GM23248 (cell line): ENCODE results near the gene METTL27.

Experiments
- EZH2 ChIP-seq: fragments of 200-600 bp; sonication (generic); IDR thresholded peaks from 2 replicates; pipeline ENCODE4 v1.6.1; 2018; ENCODE audit warnings: antibody characterized with exemption, mild to moderate bottlenecking; ENCODE audit not compliant: insufficient read depth, poor library complexity, severe bottlenecking
- EZH2phosphoT487 ChIP-seq: fragments of 200-600 bp; sonication (generic); IDR thresholded peaks from 2 replicates; pipeline ENCODE4 v1.6.1; 2018; ENCODE audit warnings: antibody characterized with exemption, moderate library complexity, mild to moderate bottlenecking, low read depth; ENCODE audit not compliant: insufficient read depth

DNA sequence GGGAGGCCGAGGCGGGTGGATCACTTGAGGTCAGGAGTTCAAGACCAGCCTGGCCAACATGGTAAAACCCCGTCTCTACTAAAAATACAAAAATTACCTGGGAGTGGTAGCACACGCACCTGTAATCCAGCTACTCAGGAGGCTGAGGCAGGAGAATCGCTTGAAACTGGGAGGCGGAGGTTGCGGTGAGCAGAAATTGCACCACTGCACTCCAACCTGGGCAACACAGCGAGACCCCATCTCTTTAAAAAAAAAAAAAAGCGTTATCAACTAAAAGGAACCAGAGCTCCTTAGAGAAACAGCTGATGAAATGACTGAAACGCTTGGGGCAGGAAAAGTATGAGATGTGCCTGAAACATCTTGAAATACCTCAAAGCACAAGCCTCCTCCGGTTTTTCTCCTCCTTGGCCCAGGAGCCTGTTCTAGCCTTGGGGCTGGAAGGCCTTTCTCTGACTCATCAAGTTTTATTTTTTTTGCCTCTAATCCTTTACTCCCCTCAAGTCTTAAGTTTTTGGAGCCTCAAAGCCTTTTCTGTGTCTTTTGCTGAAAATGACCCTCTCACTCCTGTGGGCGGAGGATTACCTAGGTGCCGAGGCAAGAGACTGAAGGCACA is 2.6 kb upstream of the METTL27 start:
- TF ChIP-seq EZH2 (no peak), EZH2phosphoT487 (no peak)
